ENCODE data around the gene UGT1A6.

GRCh38 chr2:233728723-233729301 lies 36.1 kb downstream of the UGT1A6 start, which contains the start of gene UGT1A3:
- TF ChIP-seq ZNF292 (CRISPR knock-in tag; IDR thresholded peaks at IDR 0.05; ENCODE audit: borderline replicate concordance, low read depth), result no peak
- no peak for TF ChIP-seq ATM (IDR thresholded peaks at IDR 0.05; ENCODE audit: borderline replicate concordance)
- no peak for TF ChIP-seq POLR2A (IDR thresholded peaks at IDR 0.05; ENCODE audit: insufficient read depth in 1 of 2, low read depth in 2 of 2, low read length in 2 of 2)
- no peak for TF ChIP-seq JDP2 (CRISPR knock-in tag; IDR thresholded peaks at IDR 0.05; ENCODE audit: borderline replicate concordance)
- no peak for TF ChIP-seq HMG20A (CRISPR knock-in tag; IDR thresholded peaks at IDR 0.05; ENCODE audit: borderline replicate concordance)
- TF ChIP-seq SMARCC2 (IDR thresholded peaks at IDR 0.05), result no peak
- no peak for TF ChIP-seq HOXA9 (CRISPR knock-in tag; IDR thresholded peaks at IDR 0.05; ENCODE audit: borderline replicate concordance)
- no peak for TF ChIP-seq BCL6 (CRISPR knock-in tag; IDR thresholded peaks at IDR 0.05)
- TF ChIP-seq ZNF30 (CRISPR knock-in tag; IDR thresholded peaks at IDR 0.05), result no peak
- no peak for TF ChIP-seq PRDM15 (CRISPR knock-in tag; IDR thresholded peaks at IDR 0.05)
- TF ChIP-seq USF2 (IDR thresholded peaks at IDR 0.05; ENCODE audit: low read depth, low read length), result no peak
- no peak for TF ChIP-seq USF2 (CRISPR knock-in tag; IDR thresholded peaks at IDR 0.05; ENCODE audit: borderline replicate concordance)
- no peak for TF ChIP-seq ASH2L (IDR thresholded peaks at IDR 0.05; ENCODE audit: insufficient read length, low read depth, low read length)

Measured in HepG2 (cell line).